GM19240 (cell line): ENCODE measurements around the gene C1QL4.
A peak's percentile ranks its signal among the peaks of the same experiment; 100 is the strongest.

Source experiments
- DNase-seq: peaks from one replicate; pipeline ENCODE4 v3.0.0; 2011; ENCODE audit warnings: low spot score; ENCODE audit not compliant: insufficient read length

Gene C1QL4

DNA sequence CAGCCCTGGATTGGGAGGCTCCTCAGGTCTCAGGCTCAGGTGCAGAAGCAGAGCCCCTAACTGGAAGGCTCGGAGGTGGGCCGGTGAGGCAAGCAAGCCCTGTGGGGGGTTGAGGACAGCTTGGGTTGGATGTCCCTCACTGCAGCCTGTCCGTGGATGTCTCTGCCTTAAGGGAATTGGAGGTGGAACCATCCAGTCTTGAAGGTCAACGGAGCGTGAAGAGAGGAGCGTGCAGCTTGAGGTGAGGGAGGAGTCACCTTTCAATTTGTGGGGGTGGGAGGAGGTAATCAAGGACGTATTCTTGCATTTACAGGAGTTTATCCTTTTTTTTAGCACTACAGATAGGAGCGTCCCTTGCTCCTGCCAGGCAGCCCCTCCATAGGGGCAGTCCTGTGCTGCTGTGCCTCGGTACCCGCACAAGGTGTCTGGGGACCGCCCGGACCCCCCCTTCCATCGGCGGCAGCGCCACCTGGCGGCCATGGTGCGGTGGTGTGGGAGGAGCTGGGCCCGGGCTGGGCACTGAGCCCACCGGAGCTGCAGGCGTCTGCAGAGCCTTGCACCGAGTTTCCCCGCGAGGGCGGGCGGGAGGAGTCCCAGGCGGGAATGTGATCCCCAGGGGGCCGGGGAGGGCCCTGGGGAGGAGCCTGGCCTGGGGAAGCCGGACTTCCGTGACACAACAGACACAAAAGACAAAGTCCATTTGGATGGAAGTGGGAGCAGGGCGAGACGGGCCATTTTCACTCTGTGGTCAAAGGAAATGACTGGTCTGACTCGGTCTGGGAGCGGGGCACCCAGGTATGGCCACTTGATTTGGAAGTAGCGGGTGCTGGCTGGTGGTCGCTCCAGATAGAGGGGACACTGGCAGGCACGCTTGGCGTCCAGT is 10.6 kb upstream of the C1QL4 start:
- DNase-seq, result peak; percentile 80

GRCh38 chr12:49346659-49347310 is 9.8 kb upstream of the C1QL4 start, which contains the start of gene DNAJC22:
Gene DNAJC22 (plus strand): TSS chr12:49346888. CDS start chr12:49348873, 1,985 bp downstream.
- DNase-seq, result no peak

GRCh38 chr12:49345825-49346658 is 9.1 kb upstream of the C1QL4 start:
- no peak for DNase-seq

DNA sequence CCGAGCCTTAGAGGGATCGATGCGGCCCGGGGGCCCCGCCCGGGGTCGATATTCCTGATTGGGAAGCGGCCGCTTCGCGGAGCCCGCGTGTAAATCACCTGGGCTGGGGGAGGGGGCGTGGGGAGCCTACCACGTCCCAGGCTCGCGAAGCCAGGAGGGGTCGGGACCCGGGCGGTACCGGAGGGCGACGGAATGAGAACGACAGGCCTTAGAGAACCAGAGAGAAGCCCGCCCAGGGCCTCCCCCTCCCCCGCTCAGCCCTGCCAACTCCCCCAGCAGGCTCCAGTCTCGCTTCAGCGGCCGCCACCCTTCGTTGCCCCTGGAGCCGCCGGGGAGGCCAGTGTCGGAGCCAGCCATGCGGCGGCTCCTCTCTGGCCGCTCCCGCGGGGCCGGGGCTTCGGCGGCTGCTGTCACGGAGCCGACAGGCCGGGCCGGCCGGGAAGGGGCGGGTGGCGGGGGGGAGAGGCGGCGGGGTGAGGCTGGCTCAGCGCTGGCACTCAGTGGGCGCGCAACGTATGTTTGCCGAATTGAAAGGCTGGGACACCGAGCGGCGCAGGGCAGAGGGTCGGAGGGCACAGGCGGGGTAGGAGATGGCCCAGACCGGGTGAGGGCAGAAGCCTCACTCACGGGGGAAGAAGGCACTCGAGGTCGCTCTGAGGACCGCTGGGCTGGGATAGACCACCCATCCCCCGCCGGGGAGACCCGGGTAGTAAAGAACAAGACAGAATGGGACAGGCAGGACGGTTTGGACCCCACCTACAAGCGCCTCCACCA is 8.2 kb upstream of the C1QL4 start:
- DNase-seq, result no peak

GRCh38 chr12:49344486-49345050 is 7.6 kb upstream of the C1QL4 start:
- DNase-seq, result no peak

DNA sequence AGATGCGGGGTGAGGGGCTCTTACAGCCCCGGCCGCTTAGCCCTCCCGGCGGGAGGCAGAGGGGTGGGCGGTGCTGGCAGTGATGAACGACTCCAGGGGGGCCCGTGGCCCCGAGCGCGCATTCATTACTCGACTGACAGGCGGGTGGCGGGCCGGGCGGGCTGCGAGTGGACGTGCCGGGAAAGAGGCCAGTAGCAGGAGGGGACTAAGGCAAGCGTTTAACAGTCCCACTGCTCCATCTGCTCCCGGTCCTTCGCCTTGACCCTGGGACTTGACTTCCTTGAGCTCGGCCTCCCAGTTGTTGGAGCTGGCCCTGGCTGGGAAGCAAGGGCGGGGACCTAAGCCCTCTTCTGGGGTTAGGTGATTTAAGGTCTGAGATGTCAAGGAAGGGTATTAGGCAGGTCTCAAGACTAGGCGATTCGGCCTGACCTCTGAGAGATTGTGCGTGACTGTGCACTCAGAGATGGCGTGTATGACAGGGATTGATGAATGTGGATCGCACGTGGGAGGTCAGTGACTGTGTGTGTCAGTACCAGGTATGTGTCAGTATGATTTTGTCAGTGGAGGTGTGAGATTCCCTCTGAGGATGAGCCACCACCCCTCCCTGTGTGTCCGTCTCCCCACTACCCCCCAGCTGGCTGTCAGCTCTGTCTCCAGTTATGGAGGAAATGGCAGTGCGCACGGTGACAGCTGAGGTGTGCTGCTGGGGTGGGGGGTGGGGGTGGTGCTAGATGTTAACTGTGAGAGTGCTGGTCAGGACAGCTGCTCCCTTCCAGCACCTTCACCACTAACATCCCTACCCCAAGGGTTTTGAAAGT is 6.1 kb upstream of the C1QL4 start:
- DNase-seq, result no peak

DNA sequence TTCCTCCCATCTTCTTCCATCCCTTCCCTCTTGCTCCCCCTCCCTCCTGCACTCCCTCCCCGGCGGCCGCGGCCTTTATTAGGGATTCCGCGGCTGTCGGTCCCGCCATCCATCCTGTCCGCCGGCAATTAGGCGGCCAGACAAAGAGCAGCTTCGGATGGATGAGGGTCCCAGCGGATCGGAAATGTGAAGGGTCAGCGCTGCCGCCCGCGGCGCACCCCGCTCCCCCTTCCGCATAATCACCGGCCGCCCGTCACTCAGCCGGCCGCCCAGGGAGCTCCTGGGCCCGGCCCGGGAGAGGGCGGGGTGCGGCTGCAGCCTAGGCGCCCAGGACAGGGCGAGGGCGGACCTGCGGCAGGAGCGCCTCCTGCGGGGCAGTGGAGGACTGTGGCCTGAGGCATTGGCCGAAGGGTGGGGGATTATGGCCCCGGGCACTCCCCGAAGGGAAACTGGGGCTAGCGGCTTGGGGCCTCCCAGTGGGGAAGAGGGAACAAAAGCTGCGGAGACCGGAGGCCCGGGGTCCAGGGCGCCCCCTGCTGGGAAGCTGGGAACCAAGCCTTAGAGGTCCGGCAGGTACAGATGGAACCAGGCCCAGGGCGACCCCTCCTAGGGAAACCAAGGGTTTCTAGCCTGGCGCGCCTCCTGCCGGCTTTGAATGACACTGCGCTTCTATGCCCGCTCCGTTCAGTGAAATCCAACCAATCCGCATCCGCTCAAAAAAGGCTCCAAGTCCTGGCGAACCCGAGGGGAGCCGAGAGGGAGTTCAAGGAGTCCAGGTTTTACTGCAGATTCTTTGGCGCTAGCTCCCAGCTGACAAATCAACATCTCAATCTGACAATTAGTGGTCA is 5.3 kb upstream of the C1QL4 start:
- DNase-seq, result peak; percentile 78

GRCh38 chr12:49341777-49342065 is 4.7 kb upstream of the C1QL4 start:
- no peak for DNase-seq

- no peak for DNase-seq
Measured at GRCh38 chr12:49340971-49341776, 4.2 kb upstream of the C1QL4 start.

DNA sequence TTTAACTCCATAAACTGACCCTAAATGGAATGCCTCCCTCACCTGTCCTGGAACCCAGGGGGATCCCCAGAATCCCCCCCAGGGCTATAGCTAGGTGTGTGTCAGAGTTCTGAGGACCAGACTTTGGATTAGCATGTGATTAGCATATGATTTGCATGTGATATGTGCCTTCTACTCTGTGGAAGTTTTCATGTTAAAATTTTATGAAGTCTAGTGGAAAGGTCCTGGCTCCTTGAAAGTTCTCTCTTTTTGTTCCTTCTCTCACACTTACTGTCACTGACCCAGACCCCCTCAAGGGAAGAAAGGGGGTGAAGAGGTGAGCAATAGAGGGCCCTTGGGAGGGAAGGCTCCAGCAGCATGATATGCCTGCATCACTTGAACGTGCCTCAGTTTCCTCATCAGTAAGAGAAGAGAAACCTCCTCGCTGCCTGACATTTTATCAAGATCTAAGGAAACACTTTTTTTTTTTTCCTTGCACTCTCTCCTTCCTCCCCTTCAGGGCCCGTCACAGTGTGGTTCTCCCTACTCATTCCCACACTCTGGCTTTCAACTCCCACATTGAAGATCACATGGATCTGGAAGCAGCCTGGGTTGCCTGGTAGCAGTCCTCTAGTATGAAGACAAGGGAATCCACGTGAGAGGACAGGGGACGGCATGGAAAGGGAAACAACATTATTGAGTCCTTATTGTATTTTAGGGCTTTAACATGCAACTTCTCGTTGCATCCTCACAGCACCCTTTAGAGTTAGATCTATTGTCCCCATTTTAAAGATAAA is 3.3 kb upstream of the C1QL4 start:
- DNase-seq, result no peak

GRCh38 chr12:49339464-49339861 is 2.5 kb upstream of the C1QL4 start:
- DNase-seq, result no peak

GRCh38 chr12:49338830-49339463 is 2.0 kb upstream of the C1QL4 start:
- no peak for DNase-seq

DNA sequence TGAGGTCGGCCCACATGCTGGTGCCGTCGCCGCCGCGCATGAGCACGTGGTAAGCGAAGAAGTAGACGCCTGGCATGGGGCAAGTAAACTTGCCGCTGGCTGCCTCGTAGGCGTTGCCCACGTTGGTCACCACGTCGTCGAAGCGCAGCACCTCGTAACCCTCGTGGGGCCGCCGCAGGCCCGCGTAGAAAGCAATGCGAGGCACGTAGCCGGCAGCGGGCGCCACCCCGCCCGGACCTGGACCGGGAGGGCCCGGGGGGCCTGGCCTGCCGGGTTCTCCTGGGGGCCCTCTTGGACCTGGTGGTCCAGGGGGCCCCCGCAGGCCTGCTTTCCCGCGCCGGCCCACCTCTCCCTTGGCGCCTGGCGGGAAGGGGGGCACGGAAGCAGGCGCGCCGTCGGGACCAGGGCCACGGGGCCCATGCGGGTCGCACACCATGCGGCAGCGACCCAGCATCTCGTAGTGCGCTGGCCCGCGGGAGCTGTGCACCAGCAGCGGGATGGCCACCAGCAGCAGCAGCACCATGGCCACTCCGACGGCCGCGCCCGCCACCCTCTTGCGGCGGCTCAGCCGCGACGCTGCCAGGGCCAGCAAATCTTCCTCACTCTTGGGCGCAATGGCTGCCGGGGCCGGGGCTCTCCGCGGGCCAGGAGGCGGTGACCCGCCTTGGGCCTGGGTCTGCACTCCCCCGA is 888 bp downstream of the C1QL4 start:
- DNase-seq, result no peak

- no peak for DNase-seq
Measured at GRCh38 chr12:49335118-49335954, 1.7 kb downstream of the C1QL4 start.

- DNase-seq, result no peak
Measured at GRCh38 chr12:49334681-49335080, 2.3 kb downstream of the C1QL4 start.

DNA sequence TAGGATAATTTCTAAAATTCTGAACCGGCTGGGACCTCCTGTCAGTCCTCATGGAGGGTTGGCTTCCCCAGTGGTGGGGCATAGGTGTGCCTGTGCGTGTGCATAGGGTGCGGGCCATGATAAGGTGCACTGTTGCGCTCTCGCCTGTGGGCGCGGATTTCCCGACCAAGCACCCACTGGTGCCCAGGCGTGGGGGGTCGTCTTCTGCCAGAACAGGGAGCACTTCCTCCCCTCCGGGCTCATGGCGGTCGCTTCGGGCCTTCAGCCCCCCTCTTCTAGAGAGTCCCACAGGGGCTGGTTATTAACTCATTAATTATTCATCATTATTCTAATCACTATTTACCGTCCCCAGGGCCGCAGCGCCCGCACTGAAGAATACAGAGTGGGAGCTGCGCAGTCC is 2.8 kb downstream of the C1QL4 start:
- no peak for DNase-seq
